NT2/D1 (cell line): Measurements from ENCODE around the gene ART4.

ENCODE experiments used
- SUZ12 ChIP-seq: IDR thresholded peaks from 2 replicates; pipeline ENCODE4 v1.6.1; 2011; ENCODE audit not compliant: insufficient read length, insufficient read depth; ENCODE audit errors: extremely low read depth
- YY1 ChIP-seq: IDR thresholded peaks from 2 replicates; pipeline ENCODE4 v1.6.1; 2011; ENCODE audit not compliant: insufficient read length, insufficient read depth
- ZNF274 ChIP-seq: IDR thresholded peaks from 2 replicates; pipeline ENCODE4 v1.6.1; 2011; ENCODE audit warnings: mild to moderate bottlenecking, low read depth, low read length

DNA sequence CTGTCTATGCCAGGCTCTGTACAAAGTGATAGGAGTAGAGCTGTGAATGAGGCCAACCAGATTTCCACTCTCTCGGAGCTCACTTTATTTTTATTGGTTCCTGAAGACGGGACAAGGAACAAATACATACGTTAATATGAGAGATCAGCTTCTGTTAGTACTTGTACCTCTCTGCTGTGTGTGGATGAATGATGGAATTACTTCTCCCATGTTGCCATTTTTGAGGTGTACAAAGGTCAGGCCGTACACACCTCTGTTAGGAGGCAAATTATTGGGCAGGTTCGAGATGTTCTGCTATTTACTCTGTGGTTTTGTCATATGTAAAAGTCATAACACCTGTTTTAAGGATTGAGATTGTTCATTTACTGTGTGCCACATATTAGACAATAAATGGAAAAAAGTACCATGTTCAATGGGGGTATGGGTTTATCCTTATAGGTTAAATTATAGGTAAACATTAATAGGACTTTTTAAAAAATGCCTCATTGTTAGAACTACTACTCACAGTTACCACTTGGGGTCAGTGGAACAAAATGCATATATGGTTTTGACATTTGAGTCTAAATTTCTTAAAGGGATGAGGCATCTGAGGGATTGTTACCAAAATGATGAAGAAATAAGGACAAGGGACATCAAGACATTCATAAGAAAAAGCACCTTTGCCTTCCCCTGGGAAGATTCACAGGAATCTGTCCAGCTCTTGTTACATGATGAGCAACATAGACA is 66.9 kb downstream of the ART4 start:
- no peak for TF ChIP-seq ZNF274
- no peak for TF ChIP-seq YY1
- no peak for TF ChIP-seq SUZ12
